Measurements from ENCODE around the gene STIP1.

- TF ChIP-seq CREM (IDR thresholded peaks at IDR 0.05; ENCODE audit: low read depth) (no peak), BHLHE40 (IDR thresholded peaks at IDR 0.05; ENCODE audit: borderline replicate concordance in 1 of 2, low read depth in 2 of 2, low read length in 1 of 2) (no peak), ATF3 (IDR thresholded peaks at IDR 0.05; ENCODE audit: borderline replicate concordance, extremely low read depth, low read depth, low read length) (no peak), CTCF (IDR thresholded peaks at IDR 0.05 in 2 of 3, conservative IDR thresholded peaks at IDR 0.05 in 1 of 3; ENCODE audit: control insufficient read depth in 2 of 3, extremely low read depth in 1 of 3, insufficient read depth in 1 of 3, low read depth in 3 of 3, low read length in 3 of 3) (no peak), NR2F1 (conservative IDR thresholded peaks at IDR 0.05) (no peak), SMC3 (IDR thresholded peaks at IDR 0.05; ENCODE audit: borderline replicate concordance, low read length) (no peak), SP1 (IDR thresholded peaks at IDR 0.05; ENCODE audit: low read depth, low read length) (no peak), JUNB (IDR thresholded peaks at IDR 0.05) (no peak), CHD2 (IDR thresholded peaks at IDR 0.05; ENCODE audit: borderline replicate concordance, low read depth, low read length) (no peak), KLF5 (IDR thresholded peaks at IDR 0.05; ENCODE audit: partially characterized antibody) (no peak)
Observed at GRCh38 chr11:64180891-64181290, 5.1 kb upstream of the STIP1 start.

Data from GM12878 (cell line).